ENCODE data around the gene NAGS.

DNA sequence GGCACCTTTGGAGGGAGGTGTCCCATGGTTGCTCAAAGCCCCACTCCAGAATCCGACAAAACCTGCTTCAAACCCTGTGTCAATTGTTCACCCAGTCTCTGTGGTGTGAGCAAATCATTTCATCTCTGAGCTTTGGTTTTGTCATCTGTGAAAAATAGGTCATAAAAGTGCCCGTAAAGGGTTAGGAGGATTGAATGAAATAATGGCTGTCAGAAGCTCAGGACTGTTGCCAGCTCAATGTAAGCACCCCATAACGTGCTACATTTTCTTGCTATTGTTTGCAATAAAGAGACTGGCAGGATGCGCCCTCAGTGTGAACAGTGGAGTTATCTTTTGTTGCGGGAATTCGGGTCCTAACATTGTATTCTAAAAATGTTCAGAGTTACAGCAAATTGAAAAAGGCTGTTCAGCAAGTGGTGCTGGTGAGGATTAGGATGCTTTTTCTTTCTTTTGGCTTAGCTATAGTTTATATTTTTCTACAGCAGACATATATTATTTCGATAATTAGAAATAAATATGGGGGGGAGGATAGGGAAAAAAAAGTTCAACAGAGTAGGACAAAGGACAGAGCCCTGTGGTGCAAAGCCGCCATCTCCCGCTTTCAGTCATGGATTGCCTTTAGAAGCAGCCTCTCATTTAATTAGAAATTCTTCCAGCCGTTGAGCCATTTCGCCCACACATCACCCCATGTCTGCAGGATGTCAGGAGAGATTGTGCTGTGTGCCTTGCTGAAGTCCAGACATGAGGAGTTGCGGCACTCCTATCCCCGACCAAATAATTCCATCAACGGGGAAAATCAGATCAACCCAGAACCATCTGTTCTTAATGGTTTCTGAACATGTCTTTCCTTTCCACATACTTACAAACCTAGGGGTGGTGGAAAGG, 29.8 kb upstream of the NAGS start:
- TF ChIP-seq, protein P1, sequence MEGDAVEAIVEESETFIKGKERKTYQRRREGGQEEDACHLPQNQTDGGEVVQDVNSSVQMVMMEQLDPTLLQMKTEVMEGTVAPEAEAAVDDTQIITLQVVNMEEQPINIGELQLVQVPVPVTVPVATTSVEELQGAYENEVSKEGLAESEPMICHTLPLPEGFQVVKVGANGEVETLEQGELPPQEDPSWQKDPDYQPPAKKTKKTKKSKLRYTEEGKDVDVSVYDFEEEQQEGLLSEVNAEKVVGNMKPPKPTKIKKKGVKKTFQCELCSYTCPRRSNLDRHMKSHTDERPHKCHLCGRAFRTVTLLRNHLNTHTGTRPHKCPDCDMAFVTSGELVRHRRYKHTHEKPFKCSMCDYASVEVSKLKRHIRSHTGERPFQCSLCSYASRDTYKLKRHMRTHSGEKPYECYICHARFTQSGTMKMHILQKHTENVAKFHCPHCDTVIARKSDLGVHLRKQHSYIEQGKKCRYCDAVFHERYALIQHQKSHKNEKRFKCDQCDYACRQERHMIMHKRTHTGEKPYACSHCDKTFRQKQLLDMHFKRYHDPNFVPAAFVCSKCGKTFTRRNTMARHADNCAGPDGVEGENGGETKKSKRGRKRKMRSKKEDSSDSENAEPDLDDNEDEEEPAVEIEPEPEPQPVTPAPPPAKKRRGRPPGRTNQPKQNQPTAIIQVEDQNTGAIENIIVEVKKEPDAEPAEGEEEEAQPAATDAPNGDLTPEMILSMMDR (IDR thresholded peaks at IDR 0.05; ENCODE audit: insufficient read depth, low read depth, low read length): no peak
- no peak for TF ChIP-seq EZH2 (IDR thresholded peaks at IDR 0.05; ENCODE audit: insufficient read depth, low read length)

Measured in astrocyte (in vitro differentiated cells and primary cell).